Measurements from ENCODE around the gene NRM. TPM values are rescaled to one million over a fixed set of nuclear protein-coding genes. Genes with fewer than 3 reads are reported as not detected.
A peak's percentile ranks its signal among the peaks of the same experiment; 100 is the strongest.

Gene NRM
- total and polyA plus RNA-seq, 2 of the 13 experiments (the other 11 are each of a cell fraction or from before 2014, with no cell fraction given) = 12.5 to 16.0 TPM

DNA sequence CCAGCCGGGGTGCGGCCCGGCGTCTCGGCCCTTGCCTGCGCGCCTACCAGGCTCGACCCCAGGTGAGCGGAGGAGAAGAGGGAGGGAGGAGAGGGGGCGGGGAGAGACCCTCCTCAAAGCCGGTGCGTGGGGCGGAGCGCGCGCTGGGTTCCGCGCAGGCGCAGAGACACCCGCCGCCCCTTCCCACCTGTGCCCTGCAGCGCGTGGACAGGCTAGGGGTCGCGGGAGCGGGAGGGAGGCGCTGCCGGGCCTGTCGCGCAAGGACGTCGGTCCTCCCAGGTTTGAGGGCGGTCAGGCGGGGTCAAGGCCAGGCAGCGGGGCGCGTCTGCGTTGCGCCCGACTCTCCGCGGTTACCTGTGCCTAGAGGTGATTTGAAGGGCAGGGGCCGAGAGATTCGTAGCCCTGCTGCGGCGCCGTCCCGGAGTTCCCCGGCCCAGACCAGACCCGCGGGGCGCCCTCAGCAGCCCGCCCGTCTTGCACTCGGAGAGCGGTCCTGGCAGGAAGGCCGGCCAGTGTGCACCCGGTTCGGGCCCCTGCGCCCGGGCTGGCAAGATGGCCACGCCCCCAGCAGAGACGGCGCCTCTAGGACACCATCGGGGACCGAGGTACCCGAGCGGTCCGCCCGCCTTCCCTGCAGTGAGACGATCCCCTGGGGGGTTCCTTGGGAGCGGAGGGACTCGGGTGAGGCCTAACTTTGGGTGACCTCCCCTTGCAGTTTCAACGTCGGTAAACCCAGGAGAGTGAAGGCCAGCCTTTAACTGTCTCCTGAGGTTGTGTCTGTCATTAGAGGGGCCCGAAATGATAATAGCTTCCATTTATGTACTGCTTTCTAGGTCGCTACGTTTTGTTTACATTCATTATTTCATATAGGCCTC lies 43.3 kb downstream of the NRM start (continued):
- TF ChIP-seq SMARCC2 (IDR thresholded peaks at IDR 0.05) (no peak), TCF12 (IDR thresholded peaks at IDR 0.05) (no peak), TCF12 (CRISPR knock-in tag; IDR thresholded peaks at IDR 0.05) (peak; percentile 97), AKNA (CRISPR knock-in tag; IDR thresholded peaks at IDR 0.05; ENCODE audit: borderline replicate concordance) (no peak; the same call in none of the 2 replicates), MTF2 (CRISPR knock-in tag; IDR thresholded peaks at IDR 0.05; ENCODE audit: borderline replicate concordance) (peak; percentile 96), NFRKB (IDR thresholded peaks at IDR 0.05) (no peak), ZNF350 (CRISPR knock-in tag; IDR thresholded peaks at IDR 0.05; ENCODE audit: borderline replicate concordance, low read depth) (peak; percentile 89), ZNF652 (CRISPR knock-in tag; IDR thresholded peaks at IDR 0.05; ENCODE audit: borderline replicate concordance, low read depth) (no peak), BRCA1 (CRISPR knock-in tag; IDR thresholded peaks at IDR 0.05) (peak; percentile 97; the same call in 1 of the 2 replicates), ZNF547 (CRISPR knock-in tag; IDR thresholded peaks at IDR 0.05) (peak; percentile 99), EED (CRISPR knock-in tag; IDR thresholded peaks at IDR 0.05) (peak; percentile 99)
- TF ChIP-seq, protein P1, sequence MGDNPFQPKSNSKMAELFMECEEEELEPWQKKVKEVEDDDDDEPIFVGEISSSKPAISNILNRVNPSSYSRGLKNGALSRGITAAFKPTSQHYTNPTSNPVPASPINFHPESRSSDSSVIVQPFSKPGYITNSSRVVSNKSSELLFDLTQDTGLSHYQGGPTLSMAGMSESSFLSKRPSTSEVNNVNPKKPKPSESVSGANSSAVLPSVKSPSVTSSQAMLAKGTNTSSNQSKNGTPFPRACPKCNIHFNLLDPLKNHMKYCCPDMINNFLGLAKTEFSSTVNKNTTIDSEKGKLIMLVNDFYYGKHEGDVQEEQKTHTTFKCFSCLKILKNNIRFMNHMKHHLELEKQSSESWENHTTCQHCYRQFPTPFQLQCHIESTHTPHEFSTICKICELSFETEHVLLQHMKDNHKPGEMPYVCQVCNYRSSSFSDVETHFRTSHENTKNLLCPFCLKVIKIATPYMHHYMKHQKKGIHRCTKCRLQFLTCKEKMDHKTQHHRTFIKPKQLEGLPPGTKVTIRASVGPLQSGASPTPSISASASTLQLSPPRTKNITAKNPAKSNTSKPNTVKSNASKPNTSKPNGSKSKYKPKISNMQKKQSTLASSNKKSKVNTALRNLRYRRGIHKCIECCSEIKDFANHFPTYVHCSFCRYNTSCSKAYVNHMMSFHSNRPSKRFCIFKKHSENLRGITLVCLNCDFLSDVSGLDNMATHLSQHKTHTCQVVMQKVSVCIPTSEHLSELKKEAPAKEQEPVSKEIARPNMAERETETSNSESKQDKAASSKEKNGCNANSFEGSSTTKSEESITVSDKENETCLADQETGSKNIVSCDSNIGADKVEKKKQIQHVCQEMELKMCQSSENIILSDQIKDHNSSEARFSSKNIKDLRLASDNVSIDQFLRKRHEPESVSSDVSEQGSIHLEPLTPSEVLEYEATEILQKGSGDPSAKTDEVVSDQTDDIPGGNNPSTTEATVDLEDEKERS (CRISPR knock-in tag; IDR thresholded peaks at IDR 0.05) = no peak
- TF ChIP-seq, protein P2, sequence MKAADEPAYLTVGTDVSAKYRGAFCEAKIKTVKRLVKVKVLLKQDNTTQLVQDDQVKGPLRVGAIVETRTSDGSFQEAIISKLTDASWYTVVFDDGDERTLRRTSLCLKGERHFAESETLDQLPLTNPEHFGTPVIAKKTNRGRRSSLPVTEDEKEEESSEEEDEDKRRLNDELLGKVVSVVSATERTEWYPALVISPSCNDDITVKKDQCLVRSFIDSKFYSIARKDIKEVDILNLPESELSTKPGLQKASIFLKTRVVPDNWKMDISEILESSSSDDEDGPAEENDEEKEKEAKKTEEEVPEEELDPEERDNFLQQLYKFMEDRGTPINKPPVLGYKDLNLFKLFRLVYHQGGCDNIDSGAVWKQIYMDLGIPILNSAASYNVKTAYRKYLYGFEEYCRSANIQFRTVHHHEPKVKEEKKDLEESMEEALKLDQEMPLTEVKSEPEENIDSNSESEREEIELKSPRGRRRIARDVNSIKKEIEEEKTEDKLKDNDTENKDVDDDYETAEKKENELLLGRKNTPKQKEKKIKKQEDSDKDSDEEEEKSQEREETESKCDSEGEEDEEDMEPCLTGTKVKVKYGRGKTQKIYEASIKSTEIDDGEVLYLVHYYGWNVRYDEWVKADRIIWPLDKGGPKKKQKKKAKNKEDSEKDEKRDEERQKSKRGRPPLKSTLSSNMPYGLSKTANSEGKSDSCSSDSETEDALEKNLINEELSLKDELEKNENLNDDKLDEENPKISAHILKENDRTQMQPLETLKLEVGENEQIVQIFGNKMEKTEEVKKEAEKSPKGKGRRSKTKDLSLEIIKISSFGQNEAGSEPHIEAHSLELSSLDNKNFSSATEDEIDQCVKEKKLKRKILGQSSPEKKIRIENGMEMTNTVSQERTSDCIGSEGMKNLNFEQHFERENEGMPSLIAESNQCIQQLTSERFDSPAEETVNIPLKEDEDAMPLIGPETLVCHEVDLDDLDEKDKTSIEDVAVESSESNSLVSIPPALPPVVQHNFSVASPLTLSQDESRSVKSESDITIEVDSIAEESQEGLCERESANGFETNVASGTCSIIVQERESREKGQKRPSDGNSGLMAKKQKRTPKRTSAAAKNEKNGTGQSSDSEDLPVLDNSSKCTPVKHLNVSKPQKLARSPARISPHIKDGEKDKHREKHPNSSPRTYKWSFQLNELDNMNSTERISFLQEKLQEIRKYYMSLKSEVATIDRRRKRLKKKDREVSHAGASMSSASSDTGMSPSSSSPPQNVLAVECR (CRISPR knock-in tag; IDR thresholded peaks at IDR 0.05; ENCODE audit: borderline replicate concordance) = peak; percentile 98
- TF ChIP-seq, protein P3, sequence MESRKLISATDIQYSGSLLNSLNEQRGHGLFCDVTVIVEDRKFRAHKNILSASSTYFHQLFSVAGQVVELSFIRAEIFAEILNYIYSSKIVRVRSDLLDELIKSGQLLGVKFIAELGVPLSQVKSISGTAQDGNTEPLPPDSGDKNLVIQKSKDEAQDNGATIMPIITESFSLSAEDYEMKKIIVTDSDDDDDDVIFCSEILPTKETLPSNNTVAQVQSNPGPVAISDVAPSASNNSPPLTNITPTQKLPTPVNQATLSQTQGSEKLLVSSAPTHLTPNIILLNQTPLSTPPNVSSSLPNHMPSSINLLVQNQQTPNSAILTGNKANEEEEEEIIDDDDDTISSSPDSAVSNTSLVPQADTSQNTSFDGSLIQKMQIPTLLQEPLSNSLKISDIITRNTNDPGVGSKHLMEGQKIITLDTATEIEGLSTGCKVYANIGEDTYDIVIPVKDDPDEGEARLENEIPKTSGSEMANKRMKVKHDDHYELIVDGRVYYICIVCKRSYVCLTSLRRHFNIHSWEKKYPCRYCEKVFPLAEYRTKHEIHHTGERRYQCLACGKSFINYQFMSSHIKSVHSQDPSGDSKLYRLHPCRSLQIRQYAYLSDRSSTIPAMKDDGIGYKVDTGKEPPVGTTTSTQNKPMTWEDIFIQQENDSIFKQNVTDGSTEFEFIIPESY (CRISPR knock-in tag; IDR thresholded peaks at IDR 0.05) = peak; percentile 15

All from HepG2 (cell line).